BJ (cell line): ENCODE measurements around the gene PDE6D. TPM values are rescaled to one million over a fixed set of nuclear protein-coding genes. Genes with fewer than 3 reads are reported as not detected.

Experiments
- CTCF ChIA-PET: fragments of 350-600 bp; formaldehyde crosslinking; extraction: SDS; loops from one replicate; lab custom pipeline; 2021; ENCODE audit warnings: antibody characterized with exemption, inconsistent platforms; lab: Yijun Ruan, JAX
- POLR2A ChIA-PET: fragments of 300-600 bp; sonication (Branson Sonifier 250); formaldehyde crosslinking; extraction: SDS; loops from one replicate; lab custom pipeline; 2021; ENCODE audit warnings: antibody characterized with exemption; lab: Charles Lee
- DNase-seq: peaks from one replicate; pipeline ENCODE4 v3.0.0-alpha.2; 2011; ENCODE audit warnings: low read depth
- H3K27me3 ChIP-seq: 2 replicates; pipeline ENCODE4 v1.6.0; 2011; ENCODE audit warnings: low read length; ENCODE audit not compliant: control insufficient read depth, insufficient read depth
- H3K36me3 ChIP-seq: 2 replicates; pipeline ENCODE4 v1.5.1; 2011; ENCODE audit warnings: low read length; ENCODE audit not compliant: control insufficient read depth, insufficient read depth
- H3K4me3 ChIP-seq: 2 replicates; pipeline ENCODE4 v1.5.1; 2011; ENCODE audit warnings: low read depth, mild to moderate bottlenecking, control low read depth, low read length
- polyA plus RNA-seq: library from polyadenylated mRNA; depleted of rRNA; stranded (reverse); fragments of >200 nt; gene quantifications from 2 replicates; pipeline ENCODE4 v1.2.3, GENCODE V29; 2011
- TF ChIP-seq, protein P1 (sequence below): IDR thresholded peaks from 2 replicates; pipeline ENCODE4 v1.5.1; 2011; ENCODE audit warnings: low read depth, mild to moderate bottlenecking, control low read depth, inconsistent platforms, low read length, moderate library complexity; ENCODE audit not compliant: insufficient read depth

PDE6D gene
- polyA plus RNA-seq, 1 experiment = 28.7 TPM

DNA sequence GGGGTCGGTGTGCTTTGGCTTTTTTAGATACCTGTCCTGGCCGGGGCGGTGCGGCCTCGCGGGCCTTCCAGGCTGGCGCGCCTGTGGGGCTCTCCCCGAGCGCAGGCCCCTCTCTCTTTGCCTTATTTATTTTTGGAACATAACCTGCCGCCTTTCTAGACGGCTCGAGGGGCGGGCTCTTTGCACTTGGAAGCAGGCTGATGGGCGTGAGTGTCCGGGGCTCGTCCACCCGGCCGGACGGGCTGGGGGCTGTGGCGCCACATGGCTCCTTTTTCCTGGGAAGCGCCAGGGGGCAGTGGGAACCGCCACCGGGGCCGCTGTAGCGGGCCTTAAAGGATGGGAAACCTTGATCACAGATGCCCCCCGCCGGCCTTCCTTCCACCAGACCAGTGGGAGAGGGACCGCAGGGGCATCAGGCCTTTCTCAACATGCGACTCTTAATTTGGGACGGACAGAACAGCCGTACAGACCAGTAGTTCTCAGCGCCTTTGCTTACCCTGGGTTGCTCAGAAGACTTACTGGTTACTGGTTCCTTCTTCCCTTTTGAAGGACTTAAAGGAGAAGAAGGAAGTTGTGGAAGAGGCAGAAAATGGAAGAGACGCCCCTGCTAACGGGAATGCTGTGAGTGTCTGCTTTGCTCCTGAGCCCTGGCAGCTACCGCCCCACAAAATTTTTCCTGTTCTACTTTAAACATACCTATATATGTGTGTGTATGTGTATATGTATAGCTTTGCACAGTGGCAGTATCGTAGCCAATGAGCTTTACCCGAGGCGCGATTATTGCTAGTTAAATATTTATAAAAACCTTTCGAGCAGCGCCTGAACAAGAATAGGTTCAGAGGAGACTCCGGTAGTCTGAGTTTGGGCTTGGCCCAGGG, 70.0 kb downstream of the PDE6D start:
- ChIA-PET CTCF (interaction anchor here (1.7 to 8.9 kb wide), 5 partner anchors 14 to 109 kb away, joined by 5 to 719 read pairs (median 45); no protein-coding TSS in a partner anchor), POLR2A (interaction anchor here (0.6 kb wide), 1 partner anchor 34 kb away, joined by 15 read pairs; no protein-coding TSS in a partner anchor)
- DNase-seq = no peak
- Histone ChIP-seq H3K27me3 (no peaks in the 10 kb centered on the region), H3K4me3 (peak overlapping the region; percentile 78), H3K36me3 (peaks cover 10% of the 10 kb centered on the region)
- TF ChIP-seq, protein P1, sequence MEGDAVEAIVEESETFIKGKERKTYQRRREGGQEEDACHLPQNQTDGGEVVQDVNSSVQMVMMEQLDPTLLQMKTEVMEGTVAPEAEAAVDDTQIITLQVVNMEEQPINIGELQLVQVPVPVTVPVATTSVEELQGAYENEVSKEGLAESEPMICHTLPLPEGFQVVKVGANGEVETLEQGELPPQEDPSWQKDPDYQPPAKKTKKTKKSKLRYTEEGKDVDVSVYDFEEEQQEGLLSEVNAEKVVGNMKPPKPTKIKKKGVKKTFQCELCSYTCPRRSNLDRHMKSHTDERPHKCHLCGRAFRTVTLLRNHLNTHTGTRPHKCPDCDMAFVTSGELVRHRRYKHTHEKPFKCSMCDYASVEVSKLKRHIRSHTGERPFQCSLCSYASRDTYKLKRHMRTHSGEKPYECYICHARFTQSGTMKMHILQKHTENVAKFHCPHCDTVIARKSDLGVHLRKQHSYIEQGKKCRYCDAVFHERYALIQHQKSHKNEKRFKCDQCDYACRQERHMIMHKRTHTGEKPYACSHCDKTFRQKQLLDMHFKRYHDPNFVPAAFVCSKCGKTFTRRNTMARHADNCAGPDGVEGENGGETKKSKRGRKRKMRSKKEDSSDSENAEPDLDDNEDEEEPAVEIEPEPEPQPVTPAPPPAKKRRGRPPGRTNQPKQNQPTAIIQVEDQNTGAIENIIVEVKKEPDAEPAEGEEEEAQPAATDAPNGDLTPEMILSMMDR = peak; percentile 38; the same call in 1 of the 2 replicates

DNA sequence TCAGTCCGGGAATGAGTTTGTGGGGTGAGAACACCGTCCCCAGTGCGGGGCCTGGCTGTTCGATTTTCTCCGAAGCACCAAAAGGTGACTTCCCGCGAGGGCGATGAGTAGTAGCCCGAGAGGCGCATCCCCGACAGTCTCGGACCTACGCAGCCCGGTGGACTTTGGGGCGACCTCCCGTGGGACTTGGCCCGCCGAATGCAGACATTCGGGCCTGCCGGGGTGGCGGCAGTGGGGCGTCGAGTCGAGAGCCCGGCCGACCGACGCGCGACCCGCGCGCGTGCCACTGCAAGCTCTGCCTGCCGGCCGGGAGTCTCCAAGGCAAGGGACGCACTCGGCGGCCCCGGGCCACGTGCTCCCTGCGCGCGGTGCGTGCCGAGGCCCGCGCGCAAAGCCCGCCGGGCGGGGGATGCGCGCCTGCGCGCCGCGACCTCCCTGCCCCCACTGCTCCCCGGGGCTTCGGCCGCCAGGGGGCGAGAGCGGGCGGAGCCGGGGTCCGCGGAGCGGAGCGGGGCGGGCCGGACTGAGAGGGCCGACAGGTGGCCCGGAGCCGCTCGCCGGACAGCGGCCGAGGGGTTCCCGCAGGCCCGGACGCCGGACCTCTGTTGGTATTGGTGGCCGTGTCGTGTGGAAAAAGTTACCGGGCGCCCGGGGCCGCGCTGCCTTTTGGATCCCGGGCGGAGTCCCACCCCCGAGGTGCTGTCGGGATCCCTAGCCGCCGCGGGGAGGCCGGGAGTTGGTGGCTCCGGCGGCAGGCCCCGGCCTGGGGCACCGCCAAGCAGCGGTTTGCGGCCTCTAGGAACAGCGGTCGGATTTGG, 70.9 kb downstream of the PDE6D start:
- Histone ChIP-seq H3K27me3 (no peaks in the 10 kb centered on the region), H3K36me3 (peaks cover 10% of the 10 kb centered on the region), H3K4me3 (peak overlapping the region; percentile 92)
- CTCF ChIA-PET = interaction anchor here (0.6 to 4.3 kb wide), 17 partner anchors 14 to 910 kb away, joined by 3 to 90 read pairs (median 4); partner anchors contain the start of gene NCL
- POLR2A ChIA-PET = interaction anchor here (0.6 to 1.3 kb wide), 2 partner anchors 26 to 37 kb away, joined by 3 to 15 read pairs; no protein-coding TSS in a partner anchor
- no peak for DNase-seq
- TF ChIP-seq, protein P1 = peak; percentile 31; the same call in 1 of the 2 replicates

DNA sequence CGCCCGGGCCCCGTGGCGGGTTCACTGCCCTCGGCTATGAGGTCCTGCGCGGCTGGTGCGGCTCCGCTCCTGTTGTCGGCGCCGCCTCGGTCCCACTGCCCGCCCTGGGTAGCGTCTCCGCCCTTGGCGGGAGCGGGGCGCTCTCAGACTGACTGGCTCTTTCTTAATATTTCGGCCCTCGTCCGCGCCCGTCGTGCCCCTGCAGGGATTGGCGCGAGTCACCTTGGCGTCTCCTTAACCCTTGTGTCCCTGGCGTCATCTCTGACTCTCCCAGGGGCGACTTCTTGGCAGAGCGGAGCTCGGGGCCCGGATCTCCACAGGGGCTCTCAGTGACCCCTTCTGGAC, 71.5 kb downstream of the PDE6D start:
- TF ChIP-seq, protein P1 = no peak
- H3K4me3 ChIP-seq = peak overlapping the region; percentile 92
- H3K36me3 ChIP-seq = peaks cover 10% of the 10 kb centered on the region
- no peaks in the 10 kb centered on the region for H3K27me3 ChIP-seq
- DNase-seq = no peak
- ChIA-PET CTCF (interaction anchor here (0.6 to 4.3 kb wide), 18 partner anchors 13 to 911 kb away, joined by 3 to 90 read pairs (median 4); partner anchors contain the start of gene NCL), POLR2A (interaction anchor here (0.6 to 1.3 kb wide), 2 partner anchors 26 to 37 kb away, joined by 3 to 15 read pairs; no protein-coding TSS in a partner anchor)

DNA sequence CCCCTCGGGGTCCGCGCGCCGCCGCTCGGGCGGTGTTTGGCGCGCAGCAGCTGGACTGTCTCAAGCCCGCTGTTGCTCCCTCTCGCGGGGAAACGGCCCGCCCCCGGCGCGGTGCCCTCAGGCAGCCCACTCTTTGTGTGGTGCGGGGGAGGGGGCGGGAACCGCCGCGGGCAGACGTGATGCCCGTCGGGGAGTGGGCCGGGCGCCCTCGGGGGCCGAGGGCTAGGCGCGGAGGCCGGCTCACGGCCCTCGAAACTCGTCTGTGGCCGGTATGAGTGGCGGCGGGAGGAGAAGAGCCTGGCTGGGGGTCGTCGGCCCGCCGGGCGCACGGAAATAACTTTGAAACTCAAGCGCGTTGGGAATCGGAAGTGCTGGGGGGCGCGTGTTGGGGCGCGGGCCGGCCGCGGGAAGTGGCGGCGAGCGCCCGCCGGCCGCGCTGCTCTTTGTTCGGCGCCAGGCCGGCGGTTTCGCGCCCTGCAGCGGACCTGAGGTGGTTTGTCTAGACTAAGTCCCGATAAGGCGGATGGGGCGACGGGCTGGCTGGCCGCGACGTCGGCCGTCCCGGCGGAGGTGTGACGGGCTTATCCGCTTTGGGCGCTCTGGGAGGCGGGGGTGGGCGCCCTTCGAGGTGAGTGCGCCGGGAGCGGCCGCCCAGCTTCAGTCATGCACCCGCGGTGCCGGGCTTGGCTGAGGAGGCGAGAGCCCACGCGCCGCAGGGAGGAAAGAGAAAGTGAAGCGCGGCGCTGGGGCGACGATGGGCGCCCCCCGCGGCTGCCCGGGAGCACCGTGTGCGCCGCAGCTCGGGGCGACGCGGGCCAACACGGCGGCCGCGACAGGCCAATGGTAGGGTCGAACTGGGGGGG, 72.1 kb downstream of the PDE6D start:
- H3K4me3 ChIP-seq = peak overlapping the region; percentile 92
- TF ChIP-seq, protein P1 = 0 out of 2 replicates have a peak, but pooled peaks have one; percentile 3
- H3K36me3 ChIP-seq = peaks cover 8% of the 10 kb centered on the region
- H3K27me3 ChIP-seq = no peaks in the 10 kb centered on the region
- ChIA-PET POLR2A (interaction anchor here (1.0 to 1.4 kb wide), 3 partner anchors 14 to 42 kb away, joined by 3 to 6 read pairs (median 4); no protein-coding TSS in a partner anchor), CTCF (interaction anchor here (0.9 to 4.3 kb wide), 11 partner anchors 12 to 108 kb away, joined by 3 to 90 read pairs (median 5); no protein-coding TSS in a partner anchor)
- DNase-seq = no peak
